GM19455 (cell line): ENCODE measurements around the gene LILRA5.
"Not testable (repeated sequence)": the region's sequence is repeated elsewhere in the genome, so short reads cannot be mapped to it uniquely, and the experiment has no call there.

Experiments
- ATAC-seq: cut with Tn5 transposase; IDR thresholded peaks from one replicate; pipeline ENCODE4 v1.9.1; 2021; ENCODE audit not compliant: unreplicated experiment

LILRA5 gene

GRCh38 chr19:54312436-54313377 lies at the start of gene LILRA5:
Gene LILRA5, minus strand, starts transcription at chr19:54313166. Its CDS starts 147 bp downstream, at chr19:54313019.
- no peak for ATAC-seq

- ATAC-seq: not testable (repeated sequence)
Measured at GRCh38 chr19:54361680-54362422, 48.9 kb upstream of the LILRA5 start.

- not testable (repeated sequence) for ATAC-seq
Measured at GRCh38 chr19:54359149-54359820, 46.3 kb upstream of the LILRA5 start.

GRCh38 chr19:54357381-54357780 lies 44.4 kb upstream of the LILRA5 start:
- no peak for ATAC-seq

- ATAC-seq: no peak
Measured at GRCh38 chr19:54356444-54357056, 43.6 kb upstream of the LILRA5 start.

GRCh38 chr19:54355675-54356074 lies 42.7 kb upstream of the LILRA5 start:
- ATAC-seq: no peak

GRCh38 chr19:54354761-54355160 lies 41.8 kb upstream of the LILRA5 start:
- ATAC-seq: no peak

GRCh38 chr19:54352546-54352945 lies 39.6 kb upstream of the LILRA5 start:
- ATAC-seq: no peak

GRCh38 chr19:54352041-54352440 lies 39.1 kb upstream of the LILRA5 start:
- no peak for ATAC-seq

GRCh38 chr19:54351474-54351873 lies 38.5 kb upstream of the LILRA5 start:
- no peak for ATAC-seq

GRCh38 chr19:54345938-54346386 lies 33.0 kb upstream of the LILRA5 start:
- no peak for ATAC-seq

- no peak for ATAC-seq
Measured at GRCh38 chr19:54343868-54344267, 30.9 kb upstream of the LILRA5 start.

- no peak for ATAC-seq
Measured at GRCh38 chr19:54341295-54341694, 28.3 kb upstream of the LILRA5 start.

GRCh38 chr19:54339646-54340358 lies 26.8 kb upstream of the LILRA5 start:
- ATAC-seq: no peak

- no peak for ATAC-seq
Measured at GRCh38 chr19:54338521-54338920, 25.6 kb upstream of the LILRA5 start.

- ATAC-seq: no peak
Measured at GRCh38 chr19:54337858-54338230, 24.9 kb upstream of the LILRA5 start.

GRCh38 chr19:54336893-54337857 lies 24.2 kb upstream of the LILRA5 start:
- no peak for ATAC-seq

GRCh38 chr19:54335979-54336892 lies 23.3 kb upstream of the LILRA5 start:
- no peak for ATAC-seq
